Heart right ventricle (tissue), 16 donors: ENCODE measurements around the gene FASN. TPM values are rescaled to one million over a fixed set of nuclear protein-coding genes. Genes with fewer than 3 reads are reported as not detected.

ENCODE experiments used
- ATAC-seq, 8 donors: fragments of 200-7000 bp; cut with Tn5 transposase; one replicate each; pipeline ENCODE4 v1.9.1; 2020; ENCODE audit warnings: mild to moderate bottlenecking in 8 of 8, moderate library complexity in 8 of 8, moderate number of reproducible peaks in 1 of 8
- DNase-seq, 2 donors: peaks; one replicate each; pipeline ENCODE4 v3.0.0-alpha.2; 2020
- H3K27ac ChIP-seq, 10 donors: fragments of 200-600 bp; sonication (generic) in 2 of 10; one replicate each; pipeline versions ENCODE4 v1.5.0 to v1.8.0; 2020 to 2022; ENCODE audit warnings: mild to moderate bottlenecking in 3 of 10
- H3K27me3 ChIP-seq, 7 donors: fragments of 200-600 bp; one replicate each; pipeline ENCODE4 v1.8.0; 2021 to 2022; ENCODE audit warnings: mild to moderate bottlenecking in 2 of 7
- H3K36me3 ChIP-seq, 9 donors: fragments of 200-600 bp; sonication (generic) in 1 of 9; one replicate each; pipeline versions ENCODE4 v1.5.0 to v1.8.0; 2020 to 2022; ENCODE audit warnings: mild to moderate bottlenecking in 2 of 9
- H3K4me1 ChIP-seq, 9 donors: fragments of 200-600 bp; sonication (generic) in 1 of 9; one replicate each; pipeline versions ENCODE4 v1.5.0 to v1.8.0; 2020 to 2022; ENCODE audit warnings: mild to moderate bottlenecking in 4 of 9
- H3K4me3 ChIP-seq, 10 donors: fragments of 200-600 bp; sonication (generic) in 2 of 10; one replicate each; pipeline versions ENCODE4 v1.5.0 to v1.8.0; 2020 to 2022; ENCODE audit warnings: mild to moderate bottlenecking in 7 of 10, moderate library complexity in 2 of 10
- H3K9me3 ChIP-seq, 11 donors: fragments of 200-600 bp in 10 of 11; sonication (generic) in 2 of 11; one replicate each; pipeline versions ENCODE4 v1.5.0 to v1.8.0; 2013 to 2022; ENCODE audit warnings: mild to moderate bottlenecking in 2 of 11, control low read depth in 1 of 11, moderate library complexity in 1 of 11
- WGBS, 2 donors: extraction: QIAGEN DNeasy Blood & Tissue Kit; methylation state at CpG; one replicate each; pipeline ENCODE4 v1.1.7; 2013; ENCODE audit warnings: inconsistent platforms in 1 of 2; 5-methylcytosine and 5-hydroxymethylcytosine counted together
- intact Hi-C, 10 donors: fragments of 100-400 bp; cut with DNase I; formaldehyde crosslinking; loops; one replicate each; pipeline versions ENCODE4 v1.11.1 to v1.14.2; 2022
- polyA plus RNA-seq, 2 donors: library from polyadenylated mRNA; stranded (reverse); fragments of 200-250 nt; gene quantifications; one replicate each; pipeline ENCODE4 v1.2.3, GENCODE V29; 2013
- total RNA-seq, 10 donors: library from RNA; stranded (reverse); fragmentation: NEBNext Ultra II Directional in 3 of 10; extraction: Animal tissue kit (Norgen Biotek cat#: 25700) in 3 of 10; gene quantifications; one replicate each; pipeline versions ENCODE4 v1.2.1 to v1.2.4, GENCODE V29; 2021 to 2023
- TF ChIP-seq, protein P1 (sequence below), 9 donors: fragments of 200-600 bp; sonication (generic) in 2 of 9; IDR thresholded peaks; one replicate each; pipeline versions ENCODE4 v1.5.0 to v1.8.0; 2021 to 2022; ENCODE audit warnings: antibody characterized with exemption in 9 of 9, mild to moderate bottlenecking in 5 of 9, moderate library complexity in 1 of 9
- donor health status: Arrhythmogenic right ventricular cardiomyopathy.
- donor health status: ischemic (EF 13 %, LVEDD 7.1; RV severe dilation, severe dysfunction).
- donor health status: healthy with polysubstance abuse.
- donor health status: DM: no; HTN: yes; CAD: no.
- donor health status: DM: no; HTN: no; CAD: no.
- donor health status: ischemic (EF 25% LVEDD 6.9; RV normal size, moderate dysfunction).
- donor health status: ischemic (EF 25% LVEDD 5.7; RV mildly dilated, moderate dysfunction).
- donor health status: healthy.
- donor health status: DM: yes; HTN: yes; CAD: no.
- donor health status: Ischemic cardiomyopathy.
- donor health status: ischemic (EF 35%, LVEDD 5.7; RV mildly dilated, moderate dysfunction).
- donor health status: nonischemic (EF 11% LVEDD 7.7; RV severe dilation, severe dysfunction).
- donor health status: DM: yes; HTN: yes; CAD: no.
- donor health status: PGD.
- donor health status: ischemic (EF 29% LVEDD 5.4; RV normal size, mild dysfunction).
- donor health status: nonischemic (EF 23%, LVEDD 6.1; RV moderate dilation, normal function).

The FASN gene
- total and polyA plus RNA-seq, 12 donors = 9.0 to 62.4 (median 20.4) TPM

GRCh38 chr17:82129095-82129494 is 31.1 kb upstream of the FASN start:
- intact Hi-C loops = no loop called here

GRCh38 chr17:82128287-82128686 is 30.3 kb upstream of the FASN start:
- no peaks in the 10 kb centered on the region for H3K27me3 ChIP-seq
- 87 to 90% methylated on average over 15 of the region's 15 CpGs for WGBS, 2 donors
- TF ChIP-seq, protein P1, sequence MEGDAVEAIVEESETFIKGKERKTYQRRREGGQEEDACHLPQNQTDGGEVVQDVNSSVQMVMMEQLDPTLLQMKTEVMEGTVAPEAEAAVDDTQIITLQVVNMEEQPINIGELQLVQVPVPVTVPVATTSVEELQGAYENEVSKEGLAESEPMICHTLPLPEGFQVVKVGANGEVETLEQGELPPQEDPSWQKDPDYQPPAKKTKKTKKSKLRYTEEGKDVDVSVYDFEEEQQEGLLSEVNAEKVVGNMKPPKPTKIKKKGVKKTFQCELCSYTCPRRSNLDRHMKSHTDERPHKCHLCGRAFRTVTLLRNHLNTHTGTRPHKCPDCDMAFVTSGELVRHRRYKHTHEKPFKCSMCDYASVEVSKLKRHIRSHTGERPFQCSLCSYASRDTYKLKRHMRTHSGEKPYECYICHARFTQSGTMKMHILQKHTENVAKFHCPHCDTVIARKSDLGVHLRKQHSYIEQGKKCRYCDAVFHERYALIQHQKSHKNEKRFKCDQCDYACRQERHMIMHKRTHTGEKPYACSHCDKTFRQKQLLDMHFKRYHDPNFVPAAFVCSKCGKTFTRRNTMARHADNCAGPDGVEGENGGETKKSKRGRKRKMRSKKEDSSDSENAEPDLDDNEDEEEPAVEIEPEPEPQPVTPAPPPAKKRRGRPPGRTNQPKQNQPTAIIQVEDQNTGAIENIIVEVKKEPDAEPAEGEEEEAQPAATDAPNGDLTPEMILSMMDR (IDR thresholded peaks at IDR 0.05) = no peak
- intact Hi-C loops = no loop called here
- H3K27ac ChIP-seq = peak overlapping the region in 1 of 10 donors; percentile 69
- ATAC-seq (no peak), DNase-seq (no peak)
- no peak overlapping the region for H3K4me3 ChIP-seq
- H3K36me3 ChIP-seq = peaks cover 0 to 20% (median 0%) of the 10 kb centered on the region in 9 donors
- no peaks in the 10 kb centered on the region for H3K9me3 ChIP-seq
- H3K4me1 ChIP-seq = no peaks in the 10 kb centered on the region

More at GRCh38 chr17:82129095-82129494, 31.1 kb upstream of the FASN start:
- Histone ChIP-seq H3K4me3 (no peak overlapping the region), H3K27me3 (no peaks in the 10 kb centered on the region), H3K36me3 (peaks cover 0 to 20% (median 0%) of the 10 kb centered on the region in 9 donors), H3K27ac (no peak overlapping the region), H3K4me1 (no peaks in the 10 kb centered on the region), H3K9me3 (no peaks in the 10 kb centered on the region)
- ATAC-seq (no peak), DNase-seq (no peak)
- TF ChIP-seq, protein P1 (IDR thresholded peaks at IDR 0.05) = no peak
- 94 to 95% methylated on average over 4 of the region's 4 CpGs for WGBS, 2 donors

GRCh38 chr17:82127704-82128103 is 29.7 kb upstream of the FASN start:
- H3K27ac ChIP-seq = peak overlapping the region in 1 of 10 donors; percentile 69
- TF ChIP-seq, protein P1 (IDR thresholded peaks at IDR 0.05) = no peak
- ATAC-seq (no peak), DNase-seq (no peak)
- H3K36me3 ChIP-seq = peaks cover 0 to 20% (median 0%) of the 10 kb centered on the region in 9 donors
- no peaks in the 10 kb centered on the region for H3K27me3 ChIP-seq
- H3K4me1 ChIP-seq = no peaks in the 10 kb centered on the region
- no peaks in the 10 kb centered on the region for H3K9me3 ChIP-seq
- no peak overlapping the region for H3K4me3 ChIP-seq
- intact Hi-C loops = no loop called here
- 88 to 89% methylated on average over 9 of the region's 9 CpGs for WGBS, 2 donors

- no peaks in the 10 kb centered on the region for H3K4me1 ChIP-seq
These were observed 29.2 kb upstream of the FASN start for GRCh38 chr17:82127315-82127595.

More at GRCh38 chr17:82127315-82127595, 29.2 kb upstream of the FASN start:
- Histone ChIP-seq H3K27me3 (no peaks in the 10 kb centered on the region), H3K36me3 (peaks cover 0 to 20% (median 0%) of the 10 kb centered on the region in 9 donors), H3K4me3 (no peak overlapping the region), H3K9me3 (no peaks in the 10 kb centered on the region), H3K27ac (peak overlapping the region in 1 of 10 donors; percentile 69)
- ATAC-seq = no peak
- WGBS, 2 donors = 88 to 91% methylated on average over 11 of the region's 11 CpGs
- intact Hi-C loops = no loop called here
- TF ChIP-seq, protein P1 (IDR thresholded peaks at IDR 0.05) = no peak
- DNase-seq = no peak
